HepG2 (cell line): ENCODE measurements around the gene POFUT1. TPM values are rescaled to one million over a fixed set of nuclear protein-coding genes. Genes with fewer than 3 reads are reported as not detected.

Experiments used
- AKAP8 ChIP-seq: sonication (generic); formaldehyde crosslinking; IDR thresholded peaks from 2 replicates; pipeline ENCODE4 v1.5.1; 2020; ENCODE audit warnings: mild to moderate bottlenecking, missing genetic modification reagents
- ARNT ChIP-seq: fragments of 450-650 bp; IDR thresholded peaks from 2 replicates; pipeline ENCODE4 v1.6.1; 2017
- ARNTL ChIP-seq: sonication (generic); formaldehyde crosslinking; IDR thresholded peaks from 2 replicates; pipeline ENCODE4 v1.4.0; 2020; ENCODE audit warnings: mild to moderate bottlenecking, missing genetic modification reagents
- DNMT1 ChIP-seq: sonication (generic); formaldehyde crosslinking; IDR thresholded peaks from 2 replicates; pipeline ENCODE4 v1.5.1; 2020; ENCODE audit warnings: mild to moderate bottlenecking, missing genetic modification reagents
- GTF2F1 ChIP-seq: fragments of 150-350 bp; IDR thresholded peaks from 2 replicates; pipeline ENCODE4 v1.6.1; 2014; ENCODE audit warnings: low read length
- MTA1 ChIP-seq: sonication (generic); formaldehyde crosslinking; IDR thresholded peaks from 2 replicates; pipeline ENCODE4 v1.4.0; 2020; ENCODE audit warnings: missing genetic modification reagents, mild to moderate bottlenecking, borderline replicate concordance
- MYNN ChIP-seq: sonication (generic); formaldehyde crosslinking; IDR thresholded peaks from 2 replicates; pipeline ENCODE4 v1.4.0; 2020; ENCODE audit warnings: mild to moderate bottlenecking, low read depth, missing genetic modification reagents
- NFE2 ChIP-seq: sonication (generic); formaldehyde crosslinking; IDR thresholded peaks from 2 replicates; pipeline ENCODE4 v1.4.0; 2020; ENCODE audit warnings: missing genetic modification reagents
- SNAPC2 ChIP-seq: sonication (generic); formaldehyde crosslinking; IDR thresholded peaks from 2 replicates; pipeline ENCODE4 v1.8.1; 2022; ENCODE audit warnings: mild to moderate bottlenecking, missing genetic modification reagents
- TEAD3 ChIP-seq: optimal IDR thresholded peaks from 2 replicates; pipeline ENCODE3; 2016; ENCODE audit warnings: borderline replicate concordance
- TFAP4 ChIP-seq: sonication (generic); IDR thresholded peaks from 2 replicates; pipeline ENCODE4 v1.6.1; 2016; ENCODE audit warnings: low read depth, borderline replicate concordance
- TRIM22 ChIP-seq: fragments of 450-650 bp; IDR thresholded peaks from 2 replicates; pipeline ENCODE4 v1.6.1; 2017
- ZBED4 ChIP-seq: sonication (generic); formaldehyde crosslinking; IDR thresholded peaks from 2 replicates; pipeline ENCODE4 v1.4.0; 2020; ENCODE audit warnings: missing genetic modification reagents, borderline replicate concordance
- ZMYM4 ChIP-seq: sonication (generic); formaldehyde crosslinking; IDR thresholded peaks from 2 replicates; pipeline ENCODE4 v1.8.1; 2023; ENCODE audit warnings: mild to moderate bottlenecking, missing genetic modification reagents
- ZNF17 ChIP-seq: sonication (generic); formaldehyde crosslinking; IDR thresholded peaks from 2 replicates; pipeline ENCODE4 v1.5.0; 2020; ENCODE audit warnings: mild to moderate bottlenecking, missing genetic modification reagents
- ZNF18 ChIP-seq: sonication (generic); formaldehyde crosslinking; IDR thresholded peaks from 2 replicates; pipeline ENCODE4 v1.8.0; 2022; ENCODE audit warnings: mild to moderate bottlenecking, missing genetic modification reagents; ENCODE audit not compliant: insufficient replicate concordance
- ZNF225 ChIP-seq: sonication (generic); formaldehyde crosslinking; IDR thresholded peaks from 2 replicates; pipeline ENCODE4 v1.4.0; 2020; ENCODE audit warnings: mild to moderate bottlenecking, missing genetic modification reagents
- ZNF296 ChIP-seq: sonication (generic); formaldehyde crosslinking; conservative IDR thresholded peaks from 2 replicates; pipeline ENCODE4 v1.5.0; 2020; ENCODE audit warnings: mild to moderate bottlenecking, missing genetic modification reagents
- ZNF597 ChIP-seq: sonication (generic); formaldehyde crosslinking; IDR thresholded peaks from 2 replicates; pipeline ENCODE4 v1.5.0; 2020; ENCODE audit warnings: missing genetic modification reagents
- ZNF737 ChIP-seq: sonication (generic); formaldehyde crosslinking; IDR thresholded peaks from 2 replicates; pipeline ENCODE4 v1.5.0; 2020; ENCODE audit warnings: missing genetic modification reagents, mild to moderate bottlenecking, borderline replicate concordance
- ZNF772 ChIP-seq: sonication (generic); formaldehyde crosslinking; IDR thresholded peaks from 2 replicates; pipeline ENCODE4 v1.5.0; 2020; ENCODE audit warnings: mild to moderate bottlenecking, missing genetic modification reagents
- ZNF782 ChIP-seq: sonication (generic); formaldehyde crosslinking; IDR thresholded peaks from 2 replicates; pipeline ENCODE4 v1.4.0; 2020; ENCODE audit warnings: missing genetic modification reagents, mild to moderate bottlenecking, borderline replicate concordance
- polyA plus RNA-seq, 8 experiments: library from polyadenylated mRNA; depleted of rRNA in 3 of 8; stranded (reverse) in 7 of 8; unstranded in 1 of 8; fragments of >200 nt; fragmentation: Illumina TruSeq in 4 of 8; extraction: Trizol in 4 of 8; gene quantifications; 2 replicates each; pipeline versions ENCODE4 v1.2.1 to v1.2.3, GENCODE V29; 2011 to 2016; ENCODE audit warnings: low read depth in 4 of 8, missing spikeins in 1 of 8, mixed read lengths in 1 of 8; ENCODE audit not compliant: insufficient read depth in 1 of 8
- total RNA-seq, 5 experiments: library from RNA; depleted of rRNA; stranded (reverse); fragments of >200 nt; fragmentation: Illumina TruSeq; extraction: Trizol; gene quantifications; 2 replicates each; pipeline ENCODE4 v1.2.3, GENCODE V29; 2016; ENCODE audit warnings: low read depth in 1 of 5

The POFUT1 gene
- total and polyA plus RNA-seq, 2 of the 13 experiments (the other 11 are each of a cell fraction or from before 2014, with no cell fraction given) = 35.5 to 58.3 TPM

- TF ChIP-seq DNMT1 (peak; percentile 59; the same call in 1 of the 2 replicates), ZMYM4 (no peak), ZNF782 (CRISPR knock-in tag) (no peak), ZNF597 (no peak), ARNT (no peak), ZBED4 (CRISPR knock-in tag) (no peak), ZNF737 (CRISPR knock-in tag) (no peak), ZNF18 (no peak), NFE2 (no peak), ZNF772 (no peak), ARNTL (CRISPR knock-in tag) (no peak), ZNF296 (CRISPR knock-in tag) (0 out of 2 replicates have a peak, but pooled peaks have one; percentile 44), GTF2F1 (no peak), ZNF225 (CRISPR knock-in tag) (no peak), TFAP4 (peak; percentile 22; the same call in 1 of the 2 replicates), AKAP8 (0 out of 2 replicates have a peak, but pooled peaks have one; percentile 28), TEAD3 (peak; percentile 31), SNAPC2 (CRISPR knock-in tag) (no peak), ZNF17 (CRISPR knock-in tag) (no peak), TRIM22 (no peak), MYNN (no peak), MTA1 (CRISPR knock-in tag) (peak; percentile 22; the same call in 1 of the 2 replicates)
Measured at GRCh38 chr20:32188376-32189122, 19.1 kb upstream of the POFUT1 start (continued).
